DND-41 (cell line): ENCODE results near the gene KRT2.

Experiments used
- EZH2 ChIP-seq: IDR thresholded peaks from 3 replicates; pipeline ENCODE4 v1.6.1; 2012; ENCODE audit warnings: borderline replicate concordance, low read depth, mild to moderate bottlenecking, moderate library complexity, low read length, inconsistent platforms; ENCODE audit not compliant: severe bottlenecking
- TF ChIP-seq, protein P1 (sequence below): IDR thresholded peaks from 2 replicates; pipeline ENCODE4 v1.5.1; 2012; ENCODE audit warnings: borderline replicate concordance, low read length, moderate library complexity, mild to moderate bottlenecking; ENCODE audit not compliant: poor library complexity, severe bottlenecking; ENCODE audit errors: extremely low read depth

DNA sequence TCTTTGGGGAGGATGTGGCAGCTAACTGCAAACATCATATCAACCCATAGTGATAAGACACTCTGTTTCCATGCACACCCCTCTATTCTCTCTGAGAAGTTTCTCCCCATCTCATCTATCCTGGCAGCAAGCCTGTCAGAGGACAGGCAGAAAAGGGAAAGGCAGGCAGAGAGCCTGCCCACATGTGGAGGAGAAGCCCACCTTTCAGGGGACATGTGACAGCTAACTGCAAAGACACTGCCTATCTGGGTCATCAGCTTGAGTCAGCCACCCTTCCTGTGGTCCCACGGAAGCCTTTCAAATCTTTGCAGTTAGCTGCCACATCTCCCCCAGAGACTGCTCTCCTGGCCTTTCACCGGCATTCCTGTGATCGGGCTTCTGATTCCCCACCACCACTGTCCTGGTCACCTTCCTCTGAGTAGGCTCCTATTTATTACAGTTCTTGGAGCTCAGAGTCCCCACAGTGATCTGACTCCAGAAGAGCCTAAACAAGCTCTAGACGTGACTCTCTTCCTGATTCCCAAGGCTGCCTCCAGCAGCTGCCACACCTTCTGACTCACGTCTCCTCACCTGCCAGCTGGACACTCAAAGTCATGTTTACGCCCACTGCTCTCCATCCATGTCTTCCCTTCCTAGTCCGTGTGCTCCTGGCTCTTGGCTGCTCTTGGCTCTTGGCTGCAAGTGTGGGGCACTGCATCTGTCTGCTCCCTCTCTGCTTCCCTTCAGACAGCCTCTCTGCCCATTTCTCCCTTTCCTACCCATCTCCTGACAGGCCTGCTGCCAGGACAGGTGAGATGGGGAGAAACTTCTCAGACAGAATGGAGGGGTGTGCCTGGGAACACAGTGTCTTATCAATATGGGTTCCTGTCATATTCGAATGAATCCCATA lies 35.7 kb upstream of the KRT2 start:
- TF ChIP-seq, protein P1, sequence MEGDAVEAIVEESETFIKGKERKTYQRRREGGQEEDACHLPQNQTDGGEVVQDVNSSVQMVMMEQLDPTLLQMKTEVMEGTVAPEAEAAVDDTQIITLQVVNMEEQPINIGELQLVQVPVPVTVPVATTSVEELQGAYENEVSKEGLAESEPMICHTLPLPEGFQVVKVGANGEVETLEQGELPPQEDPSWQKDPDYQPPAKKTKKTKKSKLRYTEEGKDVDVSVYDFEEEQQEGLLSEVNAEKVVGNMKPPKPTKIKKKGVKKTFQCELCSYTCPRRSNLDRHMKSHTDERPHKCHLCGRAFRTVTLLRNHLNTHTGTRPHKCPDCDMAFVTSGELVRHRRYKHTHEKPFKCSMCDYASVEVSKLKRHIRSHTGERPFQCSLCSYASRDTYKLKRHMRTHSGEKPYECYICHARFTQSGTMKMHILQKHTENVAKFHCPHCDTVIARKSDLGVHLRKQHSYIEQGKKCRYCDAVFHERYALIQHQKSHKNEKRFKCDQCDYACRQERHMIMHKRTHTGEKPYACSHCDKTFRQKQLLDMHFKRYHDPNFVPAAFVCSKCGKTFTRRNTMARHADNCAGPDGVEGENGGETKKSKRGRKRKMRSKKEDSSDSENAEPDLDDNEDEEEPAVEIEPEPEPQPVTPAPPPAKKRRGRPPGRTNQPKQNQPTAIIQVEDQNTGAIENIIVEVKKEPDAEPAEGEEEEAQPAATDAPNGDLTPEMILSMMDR = no peak
- no peak for TF ChIP-seq EZH2
